Placental pericyte (primary cell): ENCODE data around the gene GARIN3. TPM values are rescaled to one million over a fixed set of nuclear protein-coding genes. Genes with fewer than 3 reads are reported as not detected.

Source experiments
- total RNA-seq: library from RNA; depleted of rRNA; stranded (reverse); fragments of >200 nt; gene quantifications from 2 replicates; pipeline ENCODE4 v1.2.3, GENCODE V29; 2012

Gene GARIN3
- not detected in 2 replicates for total RNA-seq

GRCh38 chr5:157166214-157167213 lies at the start of gene GARIN3:
TSS of gene GARIN3 (minus strand) at chr5:157166264. CDS start at chr5:157166168, 96 bp downstream.

GRCh38 chr5:157180374-157181264 lies 14.6 kb upstream of the GARIN3 start, which contains the start of gene ITK:
TSS of gene ITK (plus strand) at chr5:157180840. CDS start at chr5:157180978, 138 bp downstream.

GRCh38 chr5:157142317-157143126 lies 23.5 kb downstream of the GARIN3 start, which contains the start of gene MED7:
TSS of gene MED7 (minus strand) at chr5:157142865. CDS start at chr5:157139431, 3,434 bp downstream.

Other genes starting within 250 kb of the GARIN3 start
- not detected in 2 replicates for gene TIMD4, start 203.0 kb downstream of the GARIN3 start, total RNA-seq
- 0.88 TPM in 1 of 2 replicates, not detected in the other for gene HAVCR1, start 107.1 kb downstream of the GARIN3 start, total RNA-seq
- gene HAVCR2, start 57.2 kb downstream of the GARIN3 start, total RNA-seq = 0.22 TPM in 1 of 2 replicates, not detected in the other
- 8.3 and 9.9 TPM in 2 replicates for gene MED7, start 23.4 kb downstream of the GARIN3 start, total RNA-seq
- not detected in 2 replicates for gene ITK, start 14.6 kb upstream of the GARIN3 start, total RNA-seq
- 15.3 and 23.9 TPM in 2 replicates for gene CYFIP2, start 99.9 kb upstream of the GARIN3 start, total RNA-seq